GM18517 (cell line): ENCODE data around the gene CTTNBP2NL.
"Not testable (repeated sequence)": the region's sequence is repeated elsewhere in the genome, so short reads cannot be mapped to it uniquely, and the experiment has no call there.

ENCODE experiments used
- ATAC-seq: cut with Tn5 transposase; IDR thresholded peaks from one replicate; pipeline ENCODE4 v1.9.1; 2021; ENCODE audit warnings: mild to moderate bottlenecking, moderate library complexity; ENCODE audit not compliant: unreplicated experiment

The CTTNBP2NL gene

GRCh38 chr1:112386024-112386723 lies 9.8 kb upstream of the CTTNBP2NL start:
- no peak for ATAC-seq

GRCh38 chr1:112386731-112387346 lies 9.2 kb upstream of the CTTNBP2NL start:
- ATAC-seq: no peak

GRCh38 chr1:112387807-112388206 lies 8.2 kb upstream of the CTTNBP2NL start:
- no peak for ATAC-seq

- no peak for ATAC-seq
These were observed 7.6 kb upstream of the CTTNBP2NL start for GRCh38 chr1:112388436-112388835.

- no peak for ATAC-seq
These were observed 6.3 kb upstream of the CTTNBP2NL start for GRCh38 chr1:112389689-112390088.

- ATAC-seq: not testable (repeated sequence)
These were observed 5.7 kb upstream of the CTTNBP2NL start for GRCh38 chr1:112390335-112390734.

- peak; percentile 64 for ATAC-seq
These were observed 5.0 kb upstream of the CTTNBP2NL start for GRCh38 chr1:112390775-112391602.

GRCh38 chr1:112391603-112391940 lies 4.4 kb upstream of the CTTNBP2NL start:
- no peak for ATAC-seq

GRCh38 chr1:112393631-112393974 lies 2.4 kb upstream of the CTTNBP2NL start:
- no peak for ATAC-seq

- no peak for ATAC-seq
These were observed 1.3 kb upstream of the CTTNBP2NL start for GRCh38 chr1:112394743-112395062.

- no peak for ATAC-seq
These were observed 676 bp upstream of the CTTNBP2NL start for GRCh38 chr1:112395256-112395820.

- ATAC-seq: no peak
These were observed 848 bp downstream of the CTTNBP2NL start for GRCh38 chr1:112396653-112397471.

- ATAC-seq: no peak
These were observed 1.8 kb downstream of the CTTNBP2NL start for GRCh38 chr1:112397841-112398240.

- ATAC-seq: peak; percentile 40
These were observed 3.4 kb downstream of the CTTNBP2NL start for GRCh38 chr1:112399456-112399855.

GRCh38 chr1:112400706-112401105 lies 4.7 kb downstream of the CTTNBP2NL start:
- not testable (repeated sequence) for ATAC-seq

GRCh38 chr1:112402682-112403643 lies 6.9 kb downstream of the CTTNBP2NL start:
- no peak for ATAC-seq

GRCh38 chr1:112406771-112407170 lies 10.8 kb downstream of the CTTNBP2NL start:
- ATAC-seq: no peak

GRCh38 chr1:112409414-112409813 lies 13.4 kb downstream of the CTTNBP2NL start:
- ATAC-seq: no peak

GRCh38 chr1:112410673-112411072 lies 14.7 kb downstream of the CTTNBP2NL start:
- no peak for ATAC-seq

GRCh38 chr1:112417271-112417670 lies 21.3 kb downstream of the CTTNBP2NL start:
- no peak for ATAC-seq
